H1 (cell line): ENCODE results near the gene PARK7.
A peak's percentile ranks its signal among the peaks of the same experiment; 100 is the strongest.

Experiments used
- CREB1 ChIP-seq: IDR thresholded peaks from 2 replicates; pipeline ENCODE4 v1.6.1; 2012; ENCODE audit warnings: inconsistent platforms
- EP300 ChIP-seq, 2 experiments: IDR thresholded peaks; 1 replicate in 1 of 2; 2 replicates in 1 of 2; pipeline ENCODE4 v1.6.1; 2011 to 2012; ENCODE audit warnings: low read depth in 2 of 2, low read length in 2 of 2, mild to moderate bottlenecking in 2 of 2, borderline replicate concordance in 1 of 2, inconsistent platforms in 1 of 2, moderate library complexity in 1 of 2
- EZH2 ChIP-seq: fragments of 200-600 bp; sonication (generic); IDR thresholded peaks from 2 replicates; pipeline ENCODE4 v1.7.1; 2012; ENCODE audit warnings: low read depth, mild to moderate bottlenecking, moderate library complexity, low read length, inconsistent platforms; ENCODE audit not compliant: severe bottlenecking
- JUN ChIP-seq: IDR thresholded peaks from 2 replicates; pipeline ENCODE4 v1.6.1; 2011; ENCODE audit warnings: low read depth, mild to moderate bottlenecking, improper control_type of control experiment, low read length
- POLR2A ChIP-seq, 2 experiments: IDR thresholded peaks; 1 replicate in 1 of 2; 2 replicates in 1 of 2; pipeline ENCODE4 v1.6.1; 2011; ENCODE audit warnings: low read depth in 2 of 2, low read length in 2 of 2, mild to moderate bottlenecking in 2 of 2; ENCODE audit errors: control extremely low read depth in 1 of 2
- POLR2AphosphoS5 ChIP-seq: IDR thresholded peaks from 2 replicates; pipeline ENCODE4 v1.6.1; 2011; ENCODE audit warnings: low read depth, low read length
- RNF2 ChIP-seq: fragments of 200-900, 300-1000 bp; sonication (generic); IDR thresholded peaks from 2 replicates; pipeline ENCODE4 v1.7.1; 2016; ENCODE audit warnings: borderline replicate concordance, low read depth, mild to moderate bottlenecking, antibody characterized with exemption, low read length; ENCODE audit not compliant: poor library complexity, severe bottlenecking; ENCODE audit errors: missing control alignments
- SRF ChIP-seq: IDR thresholded peaks from 2 replicates; pipeline ENCODE4 v1.6.1; 2011; ENCODE audit warnings: mild to moderate bottlenecking, low read depth, low read length, moderate library complexity
- TAF1 ChIP-seq: IDR thresholded peaks from 2 replicates; pipeline ENCODE4 v1.6.1; 2011; ENCODE audit warnings: mild to moderate bottlenecking, low read depth, low read length
- ZNF274 ChIP-seq: IDR thresholded peaks from 2 replicates; pipeline ENCODE4 v1.7.0; 2012; ENCODE audit warnings: low read length, borderline replicate concordance; ENCODE audit errors: extremely low read depth
- TF ChIP-seq, protein P1 (sequence below), 3 experiments: IDR thresholded peaks; 1 replicate in 2 of 3; 2 replicates in 1 of 3; pipeline versions ENCODE4 v1.5.1 to v1.6.1; 2011; ENCODE audit warnings: low read length in 3 of 3, mild to moderate bottlenecking in 3 of 3, inconsistent platforms in 2 of 3, low read depth in 1 of 3, moderate library complexity in 1 of 3; ENCODE audit not compliant: insufficient read depth in 1 of 3; ENCODE audit errors: control extremely low read depth in 1 of 3

- TF ChIP-seq ZNF274: no peak
- TF ChIP-seq POLR2AphosphoS5: peak; percentile 91
- TF ChIP-seq, protein P1, sequence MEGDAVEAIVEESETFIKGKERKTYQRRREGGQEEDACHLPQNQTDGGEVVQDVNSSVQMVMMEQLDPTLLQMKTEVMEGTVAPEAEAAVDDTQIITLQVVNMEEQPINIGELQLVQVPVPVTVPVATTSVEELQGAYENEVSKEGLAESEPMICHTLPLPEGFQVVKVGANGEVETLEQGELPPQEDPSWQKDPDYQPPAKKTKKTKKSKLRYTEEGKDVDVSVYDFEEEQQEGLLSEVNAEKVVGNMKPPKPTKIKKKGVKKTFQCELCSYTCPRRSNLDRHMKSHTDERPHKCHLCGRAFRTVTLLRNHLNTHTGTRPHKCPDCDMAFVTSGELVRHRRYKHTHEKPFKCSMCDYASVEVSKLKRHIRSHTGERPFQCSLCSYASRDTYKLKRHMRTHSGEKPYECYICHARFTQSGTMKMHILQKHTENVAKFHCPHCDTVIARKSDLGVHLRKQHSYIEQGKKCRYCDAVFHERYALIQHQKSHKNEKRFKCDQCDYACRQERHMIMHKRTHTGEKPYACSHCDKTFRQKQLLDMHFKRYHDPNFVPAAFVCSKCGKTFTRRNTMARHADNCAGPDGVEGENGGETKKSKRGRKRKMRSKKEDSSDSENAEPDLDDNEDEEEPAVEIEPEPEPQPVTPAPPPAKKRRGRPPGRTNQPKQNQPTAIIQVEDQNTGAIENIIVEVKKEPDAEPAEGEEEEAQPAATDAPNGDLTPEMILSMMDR (IDR thresholded peaks at IDR 0.05; ENCODE audit: control extremely low read depth in 1 of 3, insufficient read depth in 1 of 3, low read depth in 1 of 3, low read length in 3 of 3): no peak
- no peak for TF ChIP-seq JUN
- TF ChIP-seq RNF2: no peak
- TF ChIP-seq EZH2: no peak
- TF ChIP-seq POLR2A (IDR thresholded peaks at IDR 0.05; ENCODE audit: control extremely low read depth in 1 of 2, low read depth in 2 of 2, low read length in 2 of 2): peak; percentile 96 to 97
- TF ChIP-seq CREB1: peak; percentile 68; the same call in 1 of the 2 replicates
- peak; percentile 89 for TF ChIP-seq TAF1
- TF ChIP-seq EP300 (IDR thresholded peaks at IDR 0.05; ENCODE audit: borderline replicate concordance in 1 of 2, low read depth in 2 of 2, low read length in 2 of 2): peak; percentile 16 to 74
- no peak for TF ChIP-seq SRF
These were observed 64.9 kb downstream of the PARK7 start, which contains the start of gene ERRFI1 for GRCh38 chr1:8026153-8026975.
